Caco-2 (cell line): Measurements from ENCODE around the gene GALK1. TPM values are rescaled to one million over a fixed set of nuclear protein-coding genes. Genes with fewer than 3 reads are reported as not detected.

Experiments used
- BruUV-seq: library from RNA; stranded (reverse); fragments of 400-500 nt; replicated peaks from 2 replicates; lab custom pipeline; 2021; lab: Mats Ljungman, UMichigan
- CTCF ChIA-PET: fragments of 300-600 bp; sonication (Branson Sonifier 250); formaldehyde crosslinking; loops from one replicate; lab custom pipeline; 2022; ENCODE audit warnings: antibody characterized with exemption; lab: Charles Lee
- POLR2A ChIA-PET: fragments of 300-600 bp; sonication (Branson Sonifier 250); formaldehyde crosslinking; loops from one replicate; lab custom pipeline; 2022; ENCODE audit warnings: antibody characterized with exemption; lab: Charles Lee
- DNase-seq, 2 experiments: peaks; one replicate each; pipeline versions ENCODE4 v3.0.0 to v3.0.0-alpha.2; 2020 to 2022
- H3K27me3 ChIP-seq: replicated peaks from 2 replicates; pipeline ENCODE4 v1.6.0; 2011; ENCODE audit warnings: low read length; ENCODE audit not compliant: control insufficient read depth, insufficient read depth
- H3K36me3 ChIP-seq: 2 replicates; pipeline ENCODE4 v1.5.1; 2011; ENCODE audit warnings: low read length; ENCODE audit not compliant: control insufficient read depth, insufficient read depth
- H3K4me1 ChIP-seq: fragments of 250-450 bp; sonication (Bioruptor Pico); 2 replicates; pipeline ENCODE4 v1.5.1; 2020; ENCODE audit warnings: mild to moderate bottlenecking
- H3K4me3 ChIP-seq: 2 replicates; pipeline ENCODE4 v1.5.1; 2011; ENCODE audit warnings: low read depth, mild to moderate bottlenecking, control low read depth, low read length
- H3K9me3 ChIP-seq: fragments of 250-450 bp; sonication (Bioruptor Pico); 2 replicates; pipeline ENCODE4 v1.5.1; 2020; ENCODE audit warnings: mild to moderate bottlenecking, moderate library complexity
- H3K27ac Mint-ChIP-seq: one replicate; pipeline ENCODE4 v1.8.0; 2022; ENCODE audit warnings: mixed read lengths; ENCODE audit not compliant: unreplicated experiment
- H3K27me3 Mint-ChIP-seq: one replicate; pipeline ENCODE4 v1.8.0; 2022; ENCODE audit warnings: mixed read lengths; ENCODE audit not compliant: insufficient read depth, unreplicated experiment
- H3K36me3 Mint-ChIP-seq: one replicate; pipeline ENCODE4 v1.8.0; 2022; ENCODE audit warnings: mild to moderate bottlenecking, mixed read lengths; ENCODE audit not compliant: insufficient read depth, unreplicated experiment
- H3K4me1 Mint-ChIP-seq: one replicate; pipeline ENCODE4 v1.8.0; 2022; ENCODE audit warnings: low read depth, mixed read lengths; ENCODE audit not compliant: unreplicated experiment
- H3K4me3 Mint-ChIP-seq: one replicate; pipeline ENCODE4 v1.8.0; 2022; ENCODE audit warnings: mild to moderate bottlenecking, moderate library complexity, mixed read lengths; ENCODE audit not compliant: unreplicated experiment
- H3K9me3 Mint-ChIP-seq: one replicate; pipeline ENCODE4 v1.8.0; 2022; ENCODE audit warnings: mixed read lengths; ENCODE audit not compliant: unreplicated experiment
- intact Hi-C: fragments of 100-400 bp; cut with micrococcal nuclease; formaldehyde crosslinking; loops from one replicate; pipeline ENCODE4 v1.10.0; 2022; ENCODE audit not compliant: unreplicated experiment
- total RNA-seq: library from RNA; stranded (reverse); gene quantifications from 2 replicates; pipeline ENCODE4 v1.2.3, GENCODE V29; 2022
- TF ChIP-seq, protein P1 (sequence below), 2 experiments: fragments of 200-600 bp in 1 of 2; IDR thresholded peaks; 1 replicate in 1 of 2; 2 replicates in 1 of 2; pipeline versions ENCODE4 v1.5.1 to v1.8.0; 2011 to 2022; ENCODE audit warnings: antibody characterized with exemption in 1 of 2, control low read depth in 1 of 2, inconsistent platforms in 1 of 2, low read depth in 1 of 2, low read length in 1 of 2, mild to moderate bottlenecking in 1 of 2, moderate library complexity in 1 of 2; ENCODE audit not compliant: insufficient read depth in 1 of 2, severe bottlenecking in 1 of 2, unreplicated experiment in 1 of 2

GALK1 gene
- total RNA-seq, 1 experiment from 2014 or later: 41.1 TPM

DNA sequence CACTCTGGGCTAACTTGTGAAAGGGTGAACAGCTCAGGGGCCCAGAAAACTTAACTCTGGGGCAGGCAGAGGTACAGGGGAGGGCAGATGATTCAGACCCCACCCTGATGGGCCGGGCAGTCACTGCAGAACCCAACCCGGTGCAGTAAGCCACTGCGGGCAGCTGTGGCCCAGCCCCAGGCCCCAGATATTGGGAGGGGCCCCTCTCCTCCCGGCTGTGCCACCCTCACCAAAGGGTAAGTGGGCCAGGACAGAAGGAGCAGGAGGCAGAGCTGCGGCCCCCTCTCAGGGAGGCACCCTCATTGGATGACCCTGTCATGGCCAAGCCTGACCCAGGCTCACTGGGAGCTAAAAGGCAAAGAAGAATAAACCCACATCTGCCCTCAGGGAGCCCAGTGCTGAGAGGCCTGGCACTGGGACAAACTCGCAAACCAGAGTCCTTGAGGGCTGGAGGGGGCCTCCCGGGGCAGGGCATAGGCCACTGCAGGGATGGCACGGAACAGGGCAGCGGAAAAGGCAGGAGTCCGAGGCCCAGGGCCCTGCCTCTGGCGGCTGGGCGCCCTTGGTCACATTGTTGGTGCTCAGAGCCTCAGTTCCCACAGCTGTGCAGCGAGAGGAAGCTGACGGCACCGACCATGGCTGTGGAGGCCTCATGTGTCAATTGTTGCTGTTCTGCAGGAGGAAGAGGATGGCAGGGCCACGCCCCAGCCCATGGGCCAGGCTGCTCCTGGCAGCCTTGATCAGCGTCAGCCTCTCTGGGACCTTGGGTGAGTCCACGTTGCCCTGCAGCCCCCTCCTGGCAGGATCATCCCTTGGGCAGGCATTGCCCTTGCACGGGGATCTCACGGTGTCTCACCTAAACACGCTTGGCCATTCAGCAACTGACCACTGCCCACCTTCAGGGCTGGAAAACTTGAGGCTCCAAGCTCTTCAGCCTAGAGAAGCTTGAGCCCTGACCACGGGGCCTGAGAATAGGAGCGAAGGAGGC, 40.7 kb downstream of the GALK1 start:
- Mint-ChIP-seq H3K4me3 (no peak overlapping the region), H3K9me3 (no peaks in the 10 kb centered on the region), H3K27me3 (no peaks in the 10 kb centered on the region), H3K4me1 (peaks cover 19% of the 10 kb centered on the region), H3K36me3 (peaks cover 22% of the 10 kb centered on the region), H3K27ac (no peak overlapping the region)
- DNase-seq: no peak
- no TSS peak for BruUV-seq
- H3K9me3 ChIP-seq: no peaks in the 10 kb centered on the region
- CTCF ChIA-PET: interaction anchor here (0.6 to 1.9 kb wide), 3 partner anchors 23 to 91 kb away, joined by 4 to 7 read pairs (median 4); partner anchors contain the start of gene SMIM5
- H3K4me1 ChIP-seq: peaks cover 25% of the 10 kb centered on the region
- H3K36me3 ChIP-seq: 0 out of 2 replicates have a peak, but pooled peaks cover 2% of the 10 kb centered on the region
- TF ChIP-seq, protein P1, sequence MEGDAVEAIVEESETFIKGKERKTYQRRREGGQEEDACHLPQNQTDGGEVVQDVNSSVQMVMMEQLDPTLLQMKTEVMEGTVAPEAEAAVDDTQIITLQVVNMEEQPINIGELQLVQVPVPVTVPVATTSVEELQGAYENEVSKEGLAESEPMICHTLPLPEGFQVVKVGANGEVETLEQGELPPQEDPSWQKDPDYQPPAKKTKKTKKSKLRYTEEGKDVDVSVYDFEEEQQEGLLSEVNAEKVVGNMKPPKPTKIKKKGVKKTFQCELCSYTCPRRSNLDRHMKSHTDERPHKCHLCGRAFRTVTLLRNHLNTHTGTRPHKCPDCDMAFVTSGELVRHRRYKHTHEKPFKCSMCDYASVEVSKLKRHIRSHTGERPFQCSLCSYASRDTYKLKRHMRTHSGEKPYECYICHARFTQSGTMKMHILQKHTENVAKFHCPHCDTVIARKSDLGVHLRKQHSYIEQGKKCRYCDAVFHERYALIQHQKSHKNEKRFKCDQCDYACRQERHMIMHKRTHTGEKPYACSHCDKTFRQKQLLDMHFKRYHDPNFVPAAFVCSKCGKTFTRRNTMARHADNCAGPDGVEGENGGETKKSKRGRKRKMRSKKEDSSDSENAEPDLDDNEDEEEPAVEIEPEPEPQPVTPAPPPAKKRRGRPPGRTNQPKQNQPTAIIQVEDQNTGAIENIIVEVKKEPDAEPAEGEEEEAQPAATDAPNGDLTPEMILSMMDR (IDR thresholded peaks at IDR 0.05; ENCODE audit: insufficient read depth in 1 of 2, low read depth in 1 of 2, low read length in 1 of 2, severe bottlenecking in 1 of 2, unreplicated experiment in 1 of 2): no peak
- H3K27me3 ChIP-seq: no peaks in the 10 kb centered on the region
- H3K4me3 ChIP-seq: no peak overlapping the region
- intact Hi-C loops: no loop called here
- POLR2A ChIA-PET: interaction anchor here (1.2 kb wide), 1 partner anchor 56 kb away, joined by 5 read pairs; no protein-coding TSS in a partner anchor

DNA sequence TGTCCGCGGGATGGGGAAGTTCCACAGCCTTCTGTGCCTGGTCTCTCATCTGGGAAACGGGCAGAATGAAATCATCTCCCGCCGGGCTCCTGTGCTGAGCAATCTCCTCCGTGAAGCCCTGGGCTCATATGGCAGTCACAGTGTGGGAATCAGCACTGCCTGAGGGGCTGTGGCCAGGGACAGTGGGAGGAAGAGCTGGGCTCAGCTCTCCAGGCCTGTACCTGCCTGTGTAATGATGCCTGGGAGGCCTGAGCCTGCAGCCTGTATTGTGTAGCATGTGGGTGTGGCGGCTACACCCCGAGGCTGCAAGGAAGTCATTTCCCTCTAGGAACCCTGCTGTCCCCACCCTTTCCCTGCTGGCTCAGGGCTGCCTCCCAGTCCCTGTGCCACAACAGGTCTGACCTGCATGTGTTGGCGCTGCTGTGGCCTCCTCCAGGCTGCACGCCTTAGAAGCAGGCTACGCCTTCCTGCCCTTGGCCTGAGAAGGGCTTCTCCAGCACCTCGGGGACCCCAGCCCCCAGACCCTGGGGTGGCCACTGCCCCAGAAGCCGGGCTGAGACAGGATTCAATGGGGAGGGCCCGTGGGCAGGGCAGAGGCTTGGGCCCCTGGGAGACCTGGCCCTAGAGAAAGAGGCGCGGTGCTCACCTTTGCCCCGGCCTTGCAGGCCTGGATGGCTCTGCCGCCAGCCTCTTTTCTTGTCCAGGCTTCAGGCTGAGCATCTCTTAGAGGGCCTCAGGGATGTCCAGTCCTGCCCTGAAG, 41.6 kb downstream of the GALK1 start:
- CTCF ChIA-PET: interaction anchor here (0.5 to 1.9 kb wide), 2 partner anchors 25 to 38 kb away, joined by 5 to 7 read pairs; no protein-coding TSS in a partner anchor

More for the DNA sequence above, 41.6 kb downstream of the GALK1 start:
- Mint-ChIP-seq H3K9me3 (no peaks in the 10 kb centered on the region), H3K4me3 (peak overlapping the region; percentile 86), H3K4me1 (peaks cover 19% of the 10 kb centered on the region), H3K27me3 (no peaks in the 10 kb centered on the region), H3K36me3 (peaks cover 22% of the 10 kb centered on the region), H3K27ac (peak overlapping the region; percentile 76)
- BruUV-seq: no TSS peak
- H3K36me3 ChIP-seq: 0 out of 2 replicates have a peak, but pooled peaks cover 2% of the 10 kb centered on the region
- intact Hi-C loops: no loop called here
- POLR2A ChIA-PET: interaction anchor here (0.5 to 1.2 kb wide), 3 partner anchors 23 to 370 kb away, joined by 5 to 9 read pairs (median 6); no protein-coding TSS in a partner anchor
- no peaks in the 10 kb centered on the region for H3K27me3 ChIP-seq
- DNase-seq: peak; percentile 72 to 88
- peaks cover 25% of the 10 kb centered on the region for H3K4me1 ChIP-seq
- H3K9me3 ChIP-seq: no peaks in the 10 kb centered on the region
- H3K4me3 ChIP-seq: no peak overlapping the region
- TF ChIP-seq, protein P1 (IDR thresholded peaks at IDR 0.05; ENCODE audit: insufficient read depth in 1 of 2, low read depth in 1 of 2, low read length in 1 of 2, severe bottlenecking in 1 of 2, unreplicated experiment in 1 of 2): no peak
